NOMO-1 treated with dmso at 0.1 percent for 144 hours (cell line): Measurements from ENCODE around the gene DYSF.

Experiments used
- DNase-seq: peaks from one replicate; lab custom pipeline; 2025; ENCODE audit not compliant: unreplicated experiment; lab: John Stamatoyannopoulos, UW

DYSF gene

GRCh38 chr2:71564790-71565189, 111.4 kb downstream of the DYSF start:
- DNase-seq, result no peak

- DNase-seq, result no peak
These were observed 113.0 kb downstream of the DYSF start for GRCh38 chr2:71566372-71566771.

DNA sequence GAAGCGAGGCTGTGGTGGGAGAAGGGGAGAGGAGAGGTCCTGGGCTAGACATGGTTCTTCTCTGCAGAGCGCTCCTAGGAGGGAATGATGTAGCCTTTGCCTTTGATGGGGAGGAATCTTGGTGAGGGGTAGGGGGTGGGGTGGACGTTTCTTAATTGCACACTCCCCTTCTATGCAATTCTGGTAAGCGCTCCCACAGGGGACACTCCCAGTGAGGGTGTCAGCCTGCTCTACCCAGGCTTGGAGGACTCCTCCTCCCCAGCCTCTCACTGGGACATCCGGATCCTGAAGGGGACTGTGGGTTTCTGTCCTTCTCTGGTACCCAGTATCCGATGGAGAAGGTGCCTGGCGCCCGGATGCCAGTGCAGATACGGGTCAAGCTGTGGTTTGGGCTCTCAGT, 114.3 kb downstream of the DYSF start:
- DNase-seq, result no peak

- DNase-seq, result no peak
These were observed 114.7 kb downstream of the DYSF start for GRCh38 chr2:71568103-71568502.

GRCh38 chr2:71570511-71570910, 117.2 kb downstream of the DYSF start:
- no peak for DNase-seq

- no peak for DNase-seq
These were observed 117.6 kb downstream of the DYSF start for GRCh38 chr2:71570951-71571460.

DNA sequence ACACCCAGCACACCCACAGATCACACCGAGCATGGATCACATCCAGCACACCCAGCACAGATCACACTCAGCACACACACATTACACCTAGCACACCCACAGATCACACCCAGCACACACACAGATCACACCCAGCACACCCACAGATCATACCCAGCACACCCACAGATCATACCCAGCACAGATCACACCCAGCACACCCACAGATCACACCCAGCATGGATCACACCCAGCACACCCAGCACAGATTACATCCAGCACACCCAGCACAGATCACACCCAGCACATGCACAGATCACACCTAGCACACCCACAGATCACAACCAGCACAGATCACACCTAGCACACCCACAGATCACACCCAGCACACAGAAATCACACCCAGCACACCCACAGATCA, 118.6 kb downstream of the DYSF start:
- DNase-seq, result no peak

DNA sequence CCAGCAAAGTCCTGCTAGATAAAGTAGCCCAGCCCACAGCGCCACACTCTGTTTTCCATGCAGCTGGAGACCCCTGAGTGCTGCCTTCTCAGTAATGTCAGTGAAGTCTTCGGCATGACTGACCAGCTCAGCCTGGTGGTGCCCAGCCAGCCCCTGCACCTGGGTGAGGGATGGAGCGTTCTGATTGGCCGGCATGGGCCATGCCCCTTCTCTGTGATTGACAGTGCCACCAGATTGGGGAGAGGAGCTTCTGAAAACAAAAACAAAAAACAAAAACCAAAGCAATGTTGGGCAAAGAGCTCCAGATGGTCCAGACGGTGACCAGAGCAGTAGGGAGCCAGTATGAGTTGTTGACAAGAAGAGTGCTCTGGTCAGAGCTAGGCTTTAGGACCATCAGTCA, 122.6 kb downstream of the DYSF start:
- no peak for DNase-seq

DNA sequence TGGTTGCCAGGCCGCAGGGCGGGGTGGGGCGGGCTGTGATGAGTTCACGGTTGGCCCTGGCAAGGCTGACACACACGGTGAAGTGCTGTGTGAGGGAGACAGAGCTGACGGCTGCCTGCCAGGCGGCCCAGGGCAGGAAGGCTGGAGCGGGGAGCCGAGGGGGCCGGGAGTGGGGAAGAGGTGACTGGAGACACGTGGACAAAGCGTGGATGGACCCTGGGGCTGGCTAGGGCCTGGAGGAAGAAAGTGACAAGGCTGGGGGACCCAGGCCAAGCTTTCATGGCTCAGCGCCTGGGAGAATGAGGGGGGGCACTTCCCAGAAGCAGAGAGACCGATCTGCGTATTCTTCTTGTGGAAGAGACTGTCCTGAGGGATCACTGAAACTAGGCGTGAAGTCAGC, 123.2 kb downstream of the DYSF start:
- no peak for DNase-seq

GRCh38 chr2:71577209-71577608, 123.8 kb downstream of the DYSF start:
- DNase-seq, result no peak

DNA sequence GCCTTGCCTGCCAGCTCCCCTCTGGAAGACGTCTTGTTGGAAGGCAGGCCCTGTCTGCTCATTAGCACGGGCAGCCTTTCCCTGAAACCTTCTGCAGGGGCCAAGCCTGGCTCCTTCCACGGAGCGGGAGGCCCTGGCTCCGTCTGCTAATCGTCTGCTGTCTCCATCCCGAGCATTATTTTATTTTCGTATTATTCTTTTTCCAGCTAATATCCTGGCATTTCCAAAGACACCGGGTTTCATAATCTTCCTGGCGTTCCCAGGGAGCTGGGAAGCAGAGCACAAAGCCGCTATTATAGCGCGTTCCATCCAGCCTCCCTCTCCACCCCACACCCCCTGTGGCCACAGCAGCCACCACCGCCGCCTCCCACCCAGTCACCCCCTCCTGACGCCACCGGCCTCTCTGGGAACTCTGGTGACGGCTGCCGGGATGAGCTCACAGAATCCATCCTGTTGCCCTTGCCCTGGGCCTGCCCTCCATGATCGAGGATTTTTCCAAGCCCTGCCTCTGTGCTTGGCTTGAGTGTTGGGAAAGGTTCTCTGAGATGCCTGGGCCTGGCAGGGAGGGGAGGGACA, 125.5 kb downstream of the DYSF start:
- DNase-seq, result no peak

- DNase-seq, result no peak
These were observed 127.7 kb downstream of the DYSF start for GRCh38 chr2:71581026-71581425.

DNA sequence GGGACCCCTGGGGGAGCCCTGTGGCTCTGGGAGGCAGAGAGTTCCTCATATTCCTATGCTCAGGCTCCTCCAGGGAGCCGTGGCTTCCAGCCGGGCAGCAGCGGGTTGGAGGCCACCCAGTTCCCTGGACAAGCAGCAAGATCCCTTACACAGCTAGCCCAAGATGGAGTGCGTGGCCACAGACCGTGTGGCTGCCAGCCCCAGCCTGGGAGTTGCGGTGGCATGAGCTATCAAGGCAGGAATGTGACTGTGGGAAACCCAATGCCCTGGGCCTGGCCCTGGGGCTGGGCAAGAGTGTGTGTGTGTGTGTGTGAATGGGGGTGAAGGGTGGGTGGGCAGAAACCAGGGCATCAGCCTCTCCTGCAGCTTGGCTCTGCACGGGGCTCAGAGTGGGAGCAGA, 130.5 kb downstream of the DYSF start:
- DNase-seq, result no peak

DNA sequence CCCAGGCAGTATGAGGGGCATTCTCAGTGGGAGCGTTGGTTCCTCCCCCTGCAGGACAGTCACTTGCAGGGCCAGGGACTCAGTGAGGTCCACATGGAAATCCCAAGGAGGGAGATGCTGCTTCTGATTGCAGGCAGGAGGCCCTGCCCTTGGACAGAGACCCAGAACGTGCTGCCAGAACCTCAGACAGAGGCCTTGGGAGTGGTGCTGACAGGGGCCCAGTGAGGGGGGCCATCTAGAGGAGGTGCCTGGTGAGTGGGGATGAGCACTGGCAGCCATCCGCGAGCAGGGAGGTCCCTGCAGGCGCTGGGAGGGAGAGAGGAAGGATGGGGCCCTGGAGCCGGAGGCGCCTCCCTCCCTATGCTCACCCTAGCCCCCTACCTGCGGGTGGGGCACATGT, 133.1 kb downstream of the DYSF start:
- no peak for DNase-seq

DNA sequence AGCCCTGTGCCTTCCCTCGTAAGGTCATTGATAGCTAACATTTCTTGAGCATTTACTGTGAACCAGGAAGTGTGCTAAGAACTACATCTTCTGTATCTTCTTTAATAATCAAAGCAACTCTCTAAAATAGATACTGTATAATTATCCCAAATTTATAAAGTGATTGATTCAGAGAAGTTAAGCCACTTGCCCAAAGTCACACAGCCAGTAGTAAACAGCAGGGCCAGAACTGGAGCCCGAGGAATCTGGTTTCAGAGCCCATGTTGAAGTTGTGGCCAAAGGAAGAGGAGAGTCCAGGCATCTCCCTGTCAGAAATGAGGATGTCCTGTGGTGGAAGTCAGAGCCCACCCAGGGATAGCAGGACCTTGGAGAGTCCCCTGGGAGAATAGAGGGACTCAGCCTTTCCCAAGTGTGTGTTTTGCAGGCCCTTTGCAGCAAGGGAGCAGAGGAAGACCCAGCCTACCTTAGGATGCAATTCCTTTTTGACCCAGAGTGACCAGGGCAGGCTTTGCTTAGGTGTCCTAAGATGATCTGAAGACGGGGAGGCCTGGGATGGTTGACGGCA, 134.2 kb downstream of the DYSF start:
- DNase-seq, result no peak

DNA sequence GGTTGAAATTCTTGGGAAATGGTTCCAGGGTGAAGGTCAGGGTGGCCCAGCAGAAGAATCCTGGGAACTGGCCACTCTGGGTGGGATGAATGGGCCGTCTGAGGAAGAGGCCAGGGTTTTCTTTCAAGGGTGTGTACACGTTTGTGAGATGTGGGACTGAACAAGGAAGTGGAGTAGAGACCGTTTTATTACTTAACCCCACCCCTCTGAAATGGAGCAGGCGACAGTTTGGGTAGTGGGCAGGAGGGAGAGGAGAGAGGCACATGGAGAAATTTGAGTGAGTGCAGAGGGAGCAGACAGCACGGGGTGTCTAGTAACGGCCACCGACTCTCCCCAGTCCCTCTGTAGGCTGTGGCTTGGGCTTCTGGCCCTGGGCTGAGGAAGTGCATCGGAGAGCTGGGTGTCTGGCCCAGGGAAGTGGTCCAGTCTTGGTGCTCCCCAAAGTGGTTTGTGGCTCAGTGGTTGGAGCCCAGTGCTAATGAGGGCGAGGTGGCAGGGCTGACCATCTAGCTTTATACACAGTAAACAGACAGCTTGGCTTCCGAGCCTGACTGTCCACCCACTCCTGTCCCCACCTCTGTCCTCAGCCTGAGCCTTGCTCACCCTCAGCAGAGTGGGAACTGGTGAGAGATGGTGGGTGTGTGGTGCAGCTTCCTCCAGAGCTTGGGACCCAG, 135.3 kb downstream of the DYSF start:
- DNase-seq, result no peak

DNA sequence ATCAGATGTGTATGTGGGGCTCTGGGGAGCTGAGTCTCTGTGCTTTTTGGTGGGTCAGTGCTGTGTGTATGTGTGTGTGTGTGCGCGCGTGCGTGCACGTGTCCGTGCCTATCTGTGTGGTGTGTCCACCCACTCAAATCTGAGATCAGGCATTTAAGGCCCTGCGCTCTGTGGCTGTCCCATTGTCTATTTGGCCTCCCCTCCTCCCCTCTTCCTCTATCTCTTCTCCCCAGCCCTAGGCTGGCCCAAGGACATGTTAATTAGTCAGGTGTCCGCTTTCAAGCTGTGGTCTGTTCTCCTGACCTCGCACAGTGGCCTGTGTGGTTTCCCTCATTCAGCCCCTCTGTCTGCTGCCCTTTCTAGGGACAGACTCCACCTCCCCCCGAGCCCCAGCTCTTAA, 136.4 kb downstream of the DYSF start:
- DNase-seq, result no peak

GRCh38 chr2:71591044-71591443, 137.7 kb downstream of the DYSF start:
- no peak for DNase-seq

- DNase-seq, result no peak
These were observed 138.9 kb downstream of the DYSF start for GRCh38 chr2:71592181-71592711.

- no peak for DNase-seq
These were observed 142.2 kb downstream of the DYSF start for GRCh38 chr2:71595569-71595968.

- no peak for DNase-seq
These were observed 142.7 kb downstream of the DYSF start for GRCh38 chr2:71596011-71596410.

- DNase-seq, result no peak
These were observed 144.4 kb downstream of the DYSF start for GRCh38 chr2:71597756-71598155.
